Tibial artery (tissue), 4 donors: ENCODE measurements around the gene UQCC2.

Experiments used
- DNase-seq, 2 donors: peaks; one replicate each; pipeline ENCODE4 v3.0.0-alpha.2; 2019
- H3K27ac ChIP-seq, 2 donors: fragments of 200-600 bp; sonication (generic) in 1 of 2; 1 replicate in 1 of 2; 2 replicates in 1 of 2; pipeline ENCODE4 v1.5.1; 2018 to 2019; ENCODE audit warnings: mild to moderate bottlenecking in 1 of 2
- H3K27me3 ChIP-seq, 2 donors: fragments of 200-600 bp; sonication (generic) in 1 of 2; one replicate each; pipeline versions ENCODE4 v1.5.1 to v1.6.0; 2016 to 2019
- H3K36me3 ChIP-seq, 3 donors: fragments of 200-600 bp; sonication (generic) in 2 of 3; one replicate each; pipeline ENCODE4 v1.5.1; 2016 to 2019; ENCODE audit warnings: mild to moderate bottlenecking in 2 of 3
- H3K4me1 ChIP-seq, 4 donors: fragments of 200-600 bp; sonication (generic) in 2 of 4; 1 replicate in 3 of 4; 2 replicates in 1 of 4; pipeline ENCODE4 v1.5.1; 2016 to 2019
- H3K4me3 ChIP-seq, 2 donors: fragments of 200-600 bp; sonication (generic) in 1 of 2; 1 replicate in 1 of 2; 2 replicates in 1 of 2; pipeline ENCODE4 v1.5.1; 2018 to 2019; ENCODE audit warnings: mild to moderate bottlenecking in 2 of 2
- H3K9me3 ChIP-seq, 3 donors: fragments of 200-600 bp; sonication (generic) in 1 of 3; one replicate each; pipeline ENCODE4 v1.5.1; 2016 to 2019
- intact Hi-C: fragments of 100-400 bp; cut with DNase I; formaldehyde crosslinking; loops from one replicate; pipeline ENCODE4 v1.15.0; 2023; ENCODE audit warnings: low total_unique reads
- TF ChIP-seq, protein P1 (sequence below), 2 experiments: fragments of 200-600 bp in 1 of 2; fragments of 450-650 bp in 1 of 2; IDR thresholded peaks; one replicate each; pipeline ENCODE4 v1.5.1; 2017 to 2019; ENCODE audit warnings: antibody characterized with exemption in 2 of 2, mild to moderate bottlenecking in 1 of 2, moderate library complexity in 1 of 2

The UQCC2 gene

DNA sequence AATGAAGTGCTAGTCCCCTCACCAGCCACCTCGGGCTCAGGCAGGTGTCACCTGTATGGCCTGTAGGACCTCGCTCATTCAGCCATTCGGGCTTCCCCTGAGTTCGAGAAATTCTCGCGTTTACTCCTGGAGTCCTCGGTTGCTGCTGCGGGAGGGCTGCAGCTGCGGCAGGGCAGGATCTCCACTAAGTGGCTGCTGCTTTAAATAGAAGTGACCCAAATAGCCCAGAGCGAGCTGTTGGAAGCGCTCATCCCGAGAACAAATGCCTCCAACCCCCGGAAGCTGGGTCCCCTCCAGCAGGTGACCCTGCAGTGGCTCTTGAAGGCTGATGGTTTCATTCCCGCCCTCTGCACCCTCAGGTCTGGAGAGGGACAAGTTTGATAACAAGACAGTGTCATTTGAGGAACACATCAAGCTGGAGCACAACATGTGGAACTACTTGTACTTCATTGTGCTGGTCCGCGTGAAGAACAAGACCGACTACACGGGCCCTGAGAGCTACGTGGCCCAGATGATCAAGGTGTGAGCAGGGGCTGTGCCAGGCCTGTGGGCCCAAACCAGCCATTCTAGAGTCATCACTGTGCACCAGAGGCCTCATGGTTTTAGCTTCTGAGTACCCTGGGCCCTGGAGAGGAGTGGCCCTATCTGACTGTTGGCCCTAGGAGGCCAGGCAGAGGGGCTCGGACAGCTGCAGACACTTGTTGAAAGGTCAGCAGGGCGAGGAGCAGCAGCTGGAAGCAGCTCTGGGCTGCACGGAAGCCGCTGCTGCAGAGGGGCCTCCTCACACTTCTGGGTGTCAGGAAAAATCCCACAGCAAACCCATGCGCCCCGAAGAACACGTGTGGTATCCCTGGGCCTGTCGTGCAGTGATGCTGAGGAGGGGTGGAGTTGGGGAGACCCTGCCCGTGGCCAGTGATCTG is 18.1 kb downstream of the UQCC2 start:
- intact Hi-C loops: no loop called here
- no peaks in the 10 kb centered on the region for H3K9me3 ChIP-seq
- no peak for DNase-seq
- peaks cover 0 to 90% (median 17%) of the 10 kb centered on the region in 3 donors for H3K36me3 ChIP-seq
- H3K27me3 ChIP-seq: no peaks in the 10 kb centered on the region
- H3K4me3 ChIP-seq: no peak overlapping the region
- H3K4me1 ChIP-seq: peaks cover 0 to 50% (median 21%) of the 10 kb centered on the region in 4 donors
- TF ChIP-seq, protein P1, sequence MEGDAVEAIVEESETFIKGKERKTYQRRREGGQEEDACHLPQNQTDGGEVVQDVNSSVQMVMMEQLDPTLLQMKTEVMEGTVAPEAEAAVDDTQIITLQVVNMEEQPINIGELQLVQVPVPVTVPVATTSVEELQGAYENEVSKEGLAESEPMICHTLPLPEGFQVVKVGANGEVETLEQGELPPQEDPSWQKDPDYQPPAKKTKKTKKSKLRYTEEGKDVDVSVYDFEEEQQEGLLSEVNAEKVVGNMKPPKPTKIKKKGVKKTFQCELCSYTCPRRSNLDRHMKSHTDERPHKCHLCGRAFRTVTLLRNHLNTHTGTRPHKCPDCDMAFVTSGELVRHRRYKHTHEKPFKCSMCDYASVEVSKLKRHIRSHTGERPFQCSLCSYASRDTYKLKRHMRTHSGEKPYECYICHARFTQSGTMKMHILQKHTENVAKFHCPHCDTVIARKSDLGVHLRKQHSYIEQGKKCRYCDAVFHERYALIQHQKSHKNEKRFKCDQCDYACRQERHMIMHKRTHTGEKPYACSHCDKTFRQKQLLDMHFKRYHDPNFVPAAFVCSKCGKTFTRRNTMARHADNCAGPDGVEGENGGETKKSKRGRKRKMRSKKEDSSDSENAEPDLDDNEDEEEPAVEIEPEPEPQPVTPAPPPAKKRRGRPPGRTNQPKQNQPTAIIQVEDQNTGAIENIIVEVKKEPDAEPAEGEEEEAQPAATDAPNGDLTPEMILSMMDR (IDR thresholded peaks at IDR 0.05): no peak
- H3K27ac ChIP-seq: peak overlapping the region; percentile 41 to 49

- H3K27ac ChIP-seq: peak overlapping the region in 1 of 2 donors; percentile 41
- DNase-seq: no peak
- TF ChIP-seq, protein P1 (IDR thresholded peaks at IDR 0.05): no peak
- no peaks in the 10 kb centered on the region for H3K27me3 ChIP-seq
- intact Hi-C loops: no loop called here
- no peak overlapping the region for H3K4me3 ChIP-seq
- H3K4me1 ChIP-seq: peaks cover 0 to 50% (median 21%) of the 10 kb centered on the region in 4 donors
- H3K9me3 ChIP-seq: no peaks in the 10 kb centered on the region
- H3K36me3 ChIP-seq: peaks cover 0 to 90% (median 24%) of the 10 kb centered on the region in 3 donors
Observed at GRCh38 chr6:33692760-33693158, 18.7 kb downstream of the UQCC2 start.

DNA sequence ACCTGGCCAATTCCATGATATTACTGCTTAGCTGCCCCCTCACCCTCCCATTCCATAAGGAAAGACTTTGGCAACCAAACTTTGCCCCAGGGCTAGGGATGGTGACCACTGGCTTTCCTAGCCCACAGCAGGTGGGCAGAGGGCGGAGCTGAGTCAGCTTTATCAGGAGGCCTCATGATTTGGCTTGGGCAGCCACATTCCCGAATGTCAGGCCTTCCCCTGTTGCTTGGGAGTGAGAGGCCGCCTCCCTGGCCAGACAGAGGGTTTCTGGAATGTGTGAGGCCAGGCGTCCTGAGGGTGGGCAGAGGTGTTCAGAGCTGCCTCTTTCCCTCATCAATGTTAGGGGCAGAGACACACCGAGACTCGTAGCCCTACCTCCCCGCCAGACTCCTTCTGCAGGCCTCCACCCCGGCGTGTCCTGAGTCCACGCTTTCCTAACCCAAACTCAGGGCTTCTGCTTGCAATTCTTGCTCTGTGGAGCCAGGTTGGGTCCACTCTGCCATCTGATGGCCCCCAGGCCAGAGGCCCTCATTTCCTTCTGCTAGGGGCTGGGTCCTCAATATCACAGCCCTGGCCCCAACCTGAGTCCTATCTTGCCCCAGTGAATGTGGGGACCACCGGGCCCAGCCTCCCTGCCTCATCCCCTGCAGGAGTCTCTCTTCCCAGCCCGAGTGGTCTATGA is 19.3 kb downstream of the UQCC2 start:
- intact Hi-C loops: no loop called here
- DNase-seq: no peak
- no peaks in the 10 kb centered on the region for H3K9me3 ChIP-seq
- H3K4me1 ChIP-seq: peaks cover 0 to 47% (median 20%) of the 10 kb centered on the region in 4 donors
- TF ChIP-seq, protein P1 (IDR thresholded peaks at IDR 0.05): no peak
- H3K27ac ChIP-seq: peak overlapping the region in 1 of 2 donors; percentile 41
- H3K4me3 ChIP-seq: no peak overlapping the region
- H3K36me3 ChIP-seq: peaks cover 0 to 90% (median 30%) of the 10 kb centered on the region in 3 donors
- no peaks in the 10 kb centered on the region for H3K27me3 ChIP-seq

DNA sequence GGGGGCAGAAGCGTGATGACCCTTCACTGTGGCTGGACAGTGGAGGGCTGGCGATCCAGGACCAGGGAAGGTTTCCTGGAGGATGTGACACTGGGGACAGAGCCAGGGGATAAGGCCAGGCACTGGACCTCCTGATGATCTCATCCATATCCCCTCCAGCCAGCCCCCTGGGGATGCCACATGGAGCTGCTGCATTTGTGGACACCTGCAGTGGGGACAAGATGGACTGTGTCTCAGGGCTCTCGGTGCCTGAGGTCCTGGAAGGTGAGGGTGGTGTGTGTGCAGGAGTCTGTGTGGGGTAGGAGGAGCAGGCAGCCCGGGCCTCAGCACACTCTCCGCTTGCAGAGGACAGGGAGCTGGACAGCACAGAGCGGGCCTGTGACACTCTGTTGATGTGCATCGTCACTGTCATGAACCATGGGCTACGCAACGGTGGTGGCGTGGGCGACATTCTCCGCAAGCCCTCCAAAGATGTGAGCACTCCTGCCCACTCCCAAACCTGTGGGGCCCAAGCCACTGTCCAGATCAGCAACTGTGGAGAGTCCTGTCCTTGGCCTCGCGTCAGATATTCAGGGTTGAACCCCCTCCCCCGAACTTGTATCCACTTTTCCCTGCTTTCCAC is 19.9 kb downstream of the UQCC2 start:
- Histone ChIP-seq H3K27ac (peak overlapping the region in 1 of 2 donors; percentile 41), H3K27me3 (no peaks in the 10 kb centered on the region), H3K9me3 (no peaks in the 10 kb centered on the region), H3K36me3 (peaks cover 0 to 91% (median 30%) of the 10 kb centered on the region in 3 donors), H3K4me1 (peaks cover 0 to 40% (median 13%) of the 10 kb centered on the region in 4 donors), H3K4me3 (no peak overlapping the region)
- no peak for DNase-seq
- intact Hi-C loops: no loop called here
- TF ChIP-seq, protein P1 (IDR thresholded peaks at IDR 0.05): no peak

- H3K36me3 ChIP-seq: peaks cover 0 to 95% (median 38%) of the 10 kb centered on the region in 3 donors
- DNase-seq: no peak
- intact Hi-C loops: no loop called here
- H3K4me1 ChIP-seq: peaks cover 0 to 35% (median 10%) of the 10 kb centered on the region in 4 donors
- TF ChIP-seq, protein P1 (IDR thresholded peaks at IDR 0.05): no peak
- no peaks in the 10 kb centered on the region for H3K27me3 ChIP-seq
- H3K4me3 ChIP-seq: no peak overlapping the region
- no peak overlapping the region for H3K27ac ChIP-seq
- no peaks in the 10 kb centered on the region for H3K9me3 ChIP-seq
Observed at GRCh38 chr6:33690766-33691165, 20.7 kb downstream of the UQCC2 start.
